Activated CD4-positive, alpha-beta T cell treated with anti-CD3 and anti-CD28 coated beads, Interleukin-2, amount 50 U/mL, for 24 hours (primary cell): ENCODE data around the gene STK33.

ENCODE experiments used
- DNase-seq, 2 donors: peaks; one replicate each; pipeline ENCODE4 v3.0.0-alpha.2; 2020; ENCODE audit warnings: low read depth in 1 of 2, low spot score in 1 of 2

STK33 gene

GRCh38 chr11:8593935-8594909 is at the start of gene STK33:
TSS of gene STK33 (minus strand) at chr11:8594228. CDS start at chr11:8474905, 119,323 bp downstream.
- no peak for DNase-seq

- no peak for DNase-seq
Observed at GRCh38 chr11:8642196-8642841, 48.3 kb upstream of the STK33 start.

GRCh38 chr11:8641332-8641731 is 47.3 kb upstream of the STK33 start:
- DNase-seq: no peak

GRCh38 chr11:8640267-8640906 is 46.4 kb upstream of the STK33 start:
- no peak for DNase-seq

- no peak for DNase-seq
Observed at GRCh38 chr11:8639655-8640054, 45.6 kb upstream of the STK33 start.

- no peak for DNase-seq
Observed at GRCh38 chr11:8638300-8638699, 44.3 kb upstream of the STK33 start.

GRCh38 chr11:8636127-8636526 is 42.1 kb upstream of the STK33 start:
- no peak for DNase-seq

GRCh38 chr11:8634498-8634897 is 40.5 kb upstream of the STK33 start:
- DNase-seq: no peak

- DNase-seq: no peak
Observed at GRCh38 chr11:8631395-8632118, 37.5 kb upstream of the STK33 start.

GRCh38 chr11:8624698-8625097 is 30.7 kb upstream of the STK33 start:
- DNase-seq: no peak

GRCh38 chr11:8621147-8621546 is 27.1 kb upstream of the STK33 start:
- DNase-seq: no peak

- DNase-seq: no peak
Observed at GRCh38 chr11:8617063-8617462, 23.0 kb upstream of the STK33 start.

GRCh38 chr11:8615291-8616032 is 21.4 kb upstream of the STK33 start:
- no peak for DNase-seq

- no peak for DNase-seq
Observed at GRCh38 chr11:8614497-8614896, 20.5 kb upstream of the STK33 start.

- no peak for DNase-seq
Observed at GRCh38 chr11:8613036-8613435, 19.0 kb upstream of the STK33 start.

- no peak for DNase-seq
Observed at GRCh38 chr11:8612522-8612921, 18.5 kb upstream of the STK33 start.

- no peak for DNase-seq
Observed at GRCh38 chr11:8610532-8611116, 16.6 kb upstream of the STK33 start.

GRCh38 chr11:8608652-8609051 is 14.6 kb upstream of the STK33 start:
- no peak for DNase-seq

- DNase-seq: no peak
Observed at GRCh38 chr11:8605971-8606563, 12.0 kb upstream of the STK33 start.
